ENCODE data around the gene GOLGA6D.
"Not testable (repeated sequence)": the region's sequence is repeated elsewhere in the genome, so short reads cannot be mapped to it uniquely, and the experiment has no call there.

Gene GOLGA6D

GRCh38 chr15:75293660-75294059 is 11.0 kb downstream of the GOLGA6D start:
- not testable (repeated sequence) for DNase-seq (ENCODE audit: low spot score)

GRCh38 chr15:75298541-75299310 is 16.1 kb downstream of the GOLGA6D start:
- not testable (repeated sequence) for DNase-seq (ENCODE audit: low spot score)

- not testable (repeated sequence) for DNase-seq (ENCODE audit: low spot score)
Measured at GRCh38 chr15:75299311-75299688, 16.7 kb downstream of the GOLGA6D start.

- DNase-seq (ENCODE audit: low spot score), result not testable (repeated sequence)
Measured at GRCh38 chr15:75300026-75300425, 17.4 kb downstream of the GOLGA6D start.

- no peak for DNase-seq (ENCODE audit: low spot score)
Measured at GRCh38 chr15:75302318-75302717, 19.7 kb downstream of the GOLGA6D start.

GRCh38 chr15:75302753-75303152 is 20.1 kb downstream of the GOLGA6D start:
- not testable (repeated sequence) for DNase-seq (ENCODE audit: low spot score)

- DNase-seq (ENCODE audit: low spot score), result no peak
Measured at GRCh38 chr15:75306188-75306587, 23.6 kb downstream of the GOLGA6D start.

- DNase-seq (ENCODE audit: low spot score), result peak; percentile 65
Measured at GRCh38 chr15:75307778-75308390, 25.2 kb downstream of the GOLGA6D start.

GRCh38 chr15:75309711-75310110 is 27.1 kb downstream of the GOLGA6D start:
- no peak for DNase-seq (ENCODE audit: low spot score)

- DNase-seq (ENCODE audit: low spot score), result not testable (repeated sequence)
Measured at GRCh38 chr15:75312548-75312947, 29.9 kb downstream of the GOLGA6D start.

- no peak for DNase-seq (ENCODE audit: low spot score)
Measured at GRCh38 chr15:75313116-75313845, 30.6 kb downstream of the GOLGA6D start.

GRCh38 chr15:75314552-75315290 is 32.1 kb downstream of the GOLGA6D start:
- DNase-seq (ENCODE audit: low spot score), result no peak

GRCh38 chr15:75319231-75319897 is 36.7 kb downstream of the GOLGA6D start:
- not testable (repeated sequence) for DNase-seq (ENCODE audit: low spot score)

- DNase-seq (ENCODE audit: low spot score), result no peak
Measured at GRCh38 chr15:75321711-75322110, 39.1 kb downstream of the GOLGA6D start.

- no peak for DNase-seq (ENCODE audit: low spot score)
Measured at GRCh38 chr15:75325922-75326321, 43.3 kb downstream of the GOLGA6D start.

GRCh38 chr15:75327005-75327404 is 44.4 kb downstream of the GOLGA6D start:
- DNase-seq (ENCODE audit: low spot score), result no peak

- no peak for DNase-seq (ENCODE audit: low spot score)
Measured at GRCh38 chr15:75327491-75327890, 44.9 kb downstream of the GOLGA6D start.

GRCh38 chr15:75328493-75329314 is 46.1 kb downstream of the GOLGA6D start:
- no peak for DNase-seq (ENCODE audit: low spot score)

- no peak for DNase-seq (ENCODE audit: low spot score)
Measured at GRCh38 chr15:75329571-75329970, 46.9 kb downstream of the GOLGA6D start.

- DNase-seq (ENCODE audit: low spot score), result not testable (repeated sequence)
Measured at GRCh38 chr15:75332093-75332492, 49.5 kb downstream of the GOLGA6D start.
